Stimulated activated CD8-positive, alpha-beta memory T cell treated with anti-CD3 and anti-CD28 coated beads, Interleukin-4, amount 100 ng/mL, for 4 hours (primary cell): Measurements from ENCODE around the gene HNF4A.

ENCODE experiments used
- DNase-seq, 2 donors: peaks; one replicate each; pipeline ENCODE4 v3.0.0-alpha.2; 2020; ENCODE audit warnings: low read depth in 2 of 2, low spot score in 1 of 2

Gene HNF4A

DNA sequence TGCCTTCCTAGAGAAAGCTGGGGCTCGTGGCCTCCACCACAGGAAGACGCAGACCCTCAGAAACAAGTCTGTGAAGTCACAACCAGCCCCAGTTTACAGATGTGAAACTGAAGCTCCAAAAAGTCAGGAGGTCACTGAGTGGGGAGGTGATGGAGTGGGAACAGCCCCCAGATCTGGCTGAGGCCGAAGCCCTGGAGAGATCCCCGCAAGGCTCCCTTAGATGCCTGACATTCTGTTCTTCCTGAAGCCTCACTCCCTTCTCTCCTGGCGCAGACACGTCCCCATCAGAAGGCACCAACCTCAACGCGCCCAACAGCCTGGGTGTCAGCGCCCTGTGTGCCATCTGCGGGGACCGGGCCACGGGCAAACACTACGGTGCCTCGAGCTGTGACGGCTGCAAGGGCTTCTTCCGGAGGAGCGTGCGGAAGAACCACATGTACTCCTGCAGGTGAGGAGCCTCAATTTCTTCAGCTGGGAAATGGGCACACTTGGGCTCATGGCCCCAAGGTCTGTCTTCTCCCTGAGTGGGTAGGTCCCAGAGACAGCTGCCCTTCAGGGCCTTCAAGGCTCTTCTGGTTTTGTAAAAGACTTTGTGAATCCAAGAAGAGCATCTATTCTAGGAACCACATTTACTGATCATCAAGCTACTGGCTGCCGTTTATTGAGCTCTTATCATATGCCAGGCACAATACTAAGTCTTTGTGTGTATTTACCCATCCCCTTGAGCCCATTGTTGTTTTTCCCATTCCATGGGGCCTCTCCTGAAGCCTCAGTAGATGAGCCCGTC lies 50.5 kb downstream of the HNF4A start:
- no peak for DNase-seq

DNA sequence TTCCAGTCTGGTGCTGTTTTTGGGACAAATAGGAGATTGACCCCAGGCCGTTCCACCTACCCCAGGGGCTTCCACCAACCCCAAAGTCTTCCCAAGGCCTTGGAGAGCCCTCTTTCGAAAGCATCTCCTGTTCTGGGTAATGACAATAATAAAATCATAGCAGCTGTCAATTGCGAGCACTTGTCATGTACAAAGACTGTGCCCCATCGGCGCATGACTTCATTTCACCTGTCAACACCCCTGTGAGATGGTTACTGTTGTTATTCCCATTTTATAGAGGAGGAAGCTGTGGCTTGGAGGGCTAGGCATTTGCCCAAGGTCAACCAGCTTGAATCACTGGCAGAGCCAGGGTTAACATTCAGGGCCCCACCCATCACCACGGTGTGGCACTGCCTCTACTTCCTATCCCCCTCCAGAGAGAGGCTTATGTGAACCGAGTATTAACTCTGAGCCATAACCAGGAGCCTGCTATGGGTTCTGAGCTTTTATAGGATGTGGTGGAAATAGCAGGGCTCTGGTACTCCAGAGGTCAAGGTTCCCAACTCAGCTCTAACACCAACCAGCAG lies 51.2 kb downstream of the HNF4A start:
- DNase-seq, result no peak

DNA sequence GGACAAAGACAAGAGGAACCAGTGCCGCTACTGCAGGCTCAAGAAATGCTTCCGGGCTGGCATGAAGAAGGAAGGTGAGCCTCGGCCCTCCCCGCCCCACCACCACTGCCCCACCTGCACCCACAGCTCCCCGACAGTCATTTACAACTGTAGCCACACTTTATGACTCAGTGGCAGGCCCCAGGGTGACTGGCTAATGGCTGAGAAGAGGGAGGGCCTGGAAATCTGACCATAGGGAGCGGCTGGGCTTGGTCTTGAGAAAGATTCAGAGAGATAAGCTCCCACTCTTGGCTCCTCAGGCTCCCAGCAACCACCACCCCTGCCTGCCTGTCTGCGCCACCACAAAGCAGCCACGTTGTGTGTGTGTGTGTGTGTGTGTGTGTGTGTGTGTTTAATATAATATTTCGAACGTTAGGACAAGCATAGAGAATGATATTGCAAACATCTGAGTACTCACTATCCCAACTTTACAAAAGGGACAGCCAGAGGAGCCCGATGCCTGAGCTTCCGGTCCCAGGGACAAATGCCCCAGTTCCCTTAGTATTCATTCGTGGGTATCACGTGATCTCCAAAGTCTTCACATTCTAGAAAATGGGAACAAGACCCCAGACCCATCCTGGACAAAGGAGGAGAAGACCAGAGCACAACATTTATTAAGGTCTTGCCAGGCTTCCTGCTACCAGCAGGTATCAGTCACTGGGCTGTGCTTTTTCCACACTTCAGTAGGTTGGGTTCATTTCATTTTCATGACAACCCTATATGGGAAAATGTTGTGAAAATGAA lies 52.1 kb downstream of the HNF4A start:
- DNase-seq, result no peak

GRCh38 chr20:44409132-44409600 lies 53.7 kb downstream of the HNF4A start:
- no peak for DNase-seq

- DNase-seq, result no peak
These were observed 55.1 kb downstream of the HNF4A start for GRCh38 chr20:44410583-44411019.

DNA sequence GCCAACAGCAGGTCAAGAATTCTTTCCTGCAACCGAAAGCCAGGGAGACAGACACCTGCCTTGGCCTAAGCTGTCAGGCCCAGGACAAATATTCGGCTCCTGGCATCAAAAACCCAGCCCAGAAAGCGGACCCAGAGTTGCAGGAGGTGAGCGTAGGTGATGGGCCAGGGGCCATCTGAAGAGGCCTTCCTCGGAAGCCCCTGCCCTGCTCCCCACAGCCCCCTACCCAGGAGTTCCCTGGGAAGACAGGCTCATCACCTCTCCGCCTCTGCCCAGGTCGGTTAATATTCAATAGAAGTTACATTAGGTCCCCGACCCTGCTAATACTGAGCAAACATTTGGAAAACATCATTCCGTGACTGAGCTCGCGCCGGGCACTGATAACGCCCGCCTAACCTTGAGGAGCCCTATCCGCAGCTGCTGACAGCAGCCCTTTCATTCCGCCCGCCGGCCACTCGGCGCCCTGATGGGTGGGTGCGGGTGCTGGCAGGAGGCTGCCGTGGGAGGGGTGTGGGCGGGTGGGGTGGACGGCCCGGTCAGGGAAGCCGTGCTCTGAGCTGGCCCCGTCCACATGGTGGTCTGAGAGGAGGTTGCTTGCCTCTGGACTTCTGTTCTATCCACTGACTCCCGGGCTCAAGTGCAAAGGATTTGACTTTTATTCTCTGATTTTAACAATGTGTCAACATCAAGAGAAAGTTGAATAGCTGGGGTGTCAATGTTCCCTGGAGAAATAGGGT lies 55.7 kb downstream of the HNF4A start:
- DNase-seq, result no peak

DNA sequence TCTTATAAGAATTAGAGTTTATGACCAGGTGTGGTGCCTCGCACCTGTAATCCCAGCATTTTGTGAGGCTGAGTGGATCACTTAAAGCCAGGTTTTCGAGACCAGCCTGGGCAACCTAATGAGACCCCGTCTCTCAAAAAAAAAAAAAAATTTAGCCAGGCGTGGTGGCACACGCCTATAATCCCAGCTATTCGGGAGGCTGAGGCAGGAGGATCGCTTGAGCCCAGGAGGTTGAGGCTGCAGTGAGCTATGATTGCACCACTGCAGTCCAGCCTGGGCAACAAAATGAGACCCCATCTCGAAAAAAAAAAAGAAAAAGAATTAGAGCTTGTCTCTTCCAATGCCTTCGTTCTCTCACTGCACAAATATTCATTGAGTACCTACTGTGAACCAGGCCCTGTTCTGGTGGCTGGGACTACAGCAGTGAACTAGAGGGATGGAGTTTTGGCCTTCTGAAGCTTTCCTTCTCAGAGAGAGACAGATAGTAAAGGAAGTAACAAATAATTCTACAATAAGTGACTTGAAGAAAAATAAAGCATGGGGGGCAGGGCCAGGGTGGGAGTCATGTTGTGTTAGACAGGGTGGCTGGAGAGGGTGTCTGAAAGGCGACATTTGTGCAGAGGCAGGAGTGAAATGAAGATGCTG lies 56.4 kb downstream of the HNF4A start:
- DNase-seq, result no peak

DNA sequence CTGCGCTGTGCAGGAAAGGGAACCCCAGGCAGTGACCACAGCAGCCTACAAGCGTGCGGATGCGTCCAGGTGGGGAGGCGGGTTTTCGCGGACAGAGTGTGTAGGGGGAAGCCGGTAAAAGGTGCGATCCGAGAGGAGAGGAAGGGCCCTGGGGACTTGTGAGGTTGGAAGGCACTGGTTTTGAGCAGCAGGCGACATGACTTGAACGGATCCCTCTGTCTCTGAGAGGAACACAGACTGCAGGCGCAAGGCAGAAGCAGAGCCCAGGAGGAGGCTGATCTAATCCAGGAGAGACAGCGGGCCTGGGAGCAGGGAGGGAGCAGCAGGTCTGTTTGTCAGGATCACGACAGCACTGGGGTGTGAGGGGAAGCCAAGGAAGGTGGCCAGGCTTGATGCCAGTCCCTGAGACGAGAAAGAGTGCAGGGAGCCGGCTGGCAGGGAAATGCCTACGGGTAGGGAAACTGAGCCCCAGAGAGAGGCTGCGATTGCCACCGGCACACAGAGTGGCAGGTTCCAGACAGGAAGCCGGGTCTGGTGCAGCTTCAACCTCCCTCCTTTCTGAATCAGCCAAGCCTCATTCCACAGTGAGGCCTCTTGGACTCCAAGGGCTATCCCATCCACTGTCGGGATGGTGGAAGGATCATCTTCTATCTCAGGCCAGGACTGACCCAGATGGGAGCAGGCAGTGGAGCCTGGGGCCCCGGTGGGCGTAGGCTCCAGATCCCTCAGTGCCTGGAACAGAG lies 57.1 kb downstream of the HNF4A start:
- DNase-seq, result no peak

GRCh38 chr20:44413575-44414345 lies 58.3 kb downstream of the HNF4A start:
- DNase-seq, result no peak

- no peak for DNase-seq
These were observed 58.8 kb downstream of the HNF4A start for GRCh38 chr20:44414346-44414714.

GRCh38 chr20:44414808-44415207 lies 59.3 kb downstream of the HNF4A start:
- DNase-seq, result no peak

GRCh38 chr20:44415833-44416715 lies 60.6 kb downstream of the HNF4A start:
- DNase-seq, result no peak

GRCh38 chr20:44418069-44418905 lies 62.8 kb downstream of the HNF4A start:
- DNase-seq, result no peak

DNA sequence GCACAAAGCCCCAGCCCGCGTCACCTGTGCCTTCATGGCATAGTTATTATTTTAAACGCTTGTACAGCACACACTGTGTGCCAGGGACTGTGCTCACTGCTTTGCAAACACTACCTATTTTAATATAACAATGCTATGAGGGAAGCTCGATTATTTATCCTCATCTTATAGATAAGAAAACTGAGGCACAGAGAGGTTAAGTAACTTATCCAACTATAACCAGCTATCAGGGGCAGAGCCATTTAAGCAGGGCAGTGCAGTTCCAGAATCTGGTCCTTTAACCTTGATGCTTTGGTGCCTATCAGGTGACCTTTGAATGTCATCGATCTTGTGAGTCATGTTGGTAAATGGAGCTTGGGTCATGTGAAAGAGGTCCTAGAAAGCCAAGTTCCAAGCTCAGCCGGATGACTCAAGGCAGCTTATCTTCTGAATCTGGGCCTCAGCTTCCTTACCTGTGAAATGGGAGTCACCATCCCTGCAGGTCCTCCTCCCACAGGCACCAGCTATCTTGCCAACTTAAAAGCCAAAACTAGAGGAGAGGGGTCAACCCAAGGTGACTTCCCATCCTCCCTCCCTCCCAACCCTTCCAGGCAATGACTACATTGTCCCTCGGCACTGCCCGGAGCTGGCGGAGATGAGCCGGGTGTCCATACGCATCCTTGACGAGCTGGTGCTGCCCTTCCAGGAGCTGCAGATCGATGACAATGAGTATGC lies 63.8 kb downstream of the HNF4A start:
- no peak for DNase-seq

- no peak for DNase-seq
These were observed 65.0 kb downstream of the HNF4A start for GRCh38 chr20:44420497-44420896.

DNA sequence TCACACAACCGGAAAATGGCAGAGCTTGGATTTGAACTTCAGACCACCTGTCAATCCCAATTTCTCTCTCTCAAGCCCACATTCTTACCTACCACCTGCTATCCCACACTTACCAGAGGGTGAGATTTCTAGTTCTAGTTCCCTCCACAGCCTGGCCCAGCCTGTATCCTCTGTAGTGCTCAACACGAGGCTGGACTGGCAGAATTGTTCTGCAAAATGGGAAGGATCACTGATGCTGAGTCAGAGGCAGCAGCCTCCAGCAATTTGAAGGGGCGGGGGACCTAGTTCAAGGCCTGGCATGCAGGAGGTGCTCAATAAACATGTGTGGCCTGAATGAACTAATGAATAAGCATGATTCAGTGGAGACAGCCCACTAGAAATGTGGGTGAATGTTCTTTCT lies 66.6 kb downstream of the HNF4A start:
- no peak for DNase-seq

GRCh38 chr20:44423480-44423879 lies 68.0 kb downstream of the HNF4A start:
- DNase-seq, result no peak
